Measurements from ENCODE around the gene RDH8.

RDH8 gene

GRCh38 chr19:10043286-10043927 lies 30.1 kb downstream of the RDH8 start:
- no peak for DNase-seq

- no peak for DNase-seq
These were observed 31.1 kb downstream of the RDH8 start for GRCh38 chr19:10044390-10044789.

GRCh38 chr19:10045371-10045770 lies 32.1 kb downstream of the RDH8 start:
- no peak for DNase-seq

GRCh38 chr19:10049626-10050025 lies 36.3 kb downstream of the RDH8 start:
- no peak for DNase-seq

- no peak for DNase-seq
These were observed 39.5 kb downstream of the RDH8 start for GRCh38 chr19:10052602-10053360.

- no peak for DNase-seq
These were observed 48.5 kb downstream of the RDH8 start for GRCh38 chr19:10061717-10062310.

- no peak for DNase-seq
These were observed 54.9 kb downstream of the RDH8 start for GRCh38 chr19:10068205-10068604.

GRCh38 chr19:10069046-10069445 lies 55.8 kb downstream of the RDH8 start:
- no peak for DNase-seq

- no peak for DNase-seq
These were observed 57.6 kb downstream of the RDH8 start for GRCh38 chr19:10070730-10071446.
